22Rv1 (cell line): ENCODE results near the gene RAMP1.

ENCODE experiments used
- CTCF ChIP-seq: fragments of 450-650 bp; IDR thresholded peaks from 2 replicates; pipeline ENCODE4 v1.5.1; 2017; ENCODE audit warnings: mild to moderate bottlenecking
- ZFX ChIP-seq: fragments of 450-650 bp; IDR thresholded peaks from 2 replicates; pipeline ENCODE4 v1.6.1; 2017; ENCODE audit warnings: antibody characterized with exemption, borderline replicate concordance

GRCh38 chr2:237874585-237875161, 15.2 kb downstream of the RAMP1 start:
- TF ChIP-seq CTCF (no peak), ZFX (no peak)
